Measurements from ENCODE around the gene CCDC136.

DNA sequence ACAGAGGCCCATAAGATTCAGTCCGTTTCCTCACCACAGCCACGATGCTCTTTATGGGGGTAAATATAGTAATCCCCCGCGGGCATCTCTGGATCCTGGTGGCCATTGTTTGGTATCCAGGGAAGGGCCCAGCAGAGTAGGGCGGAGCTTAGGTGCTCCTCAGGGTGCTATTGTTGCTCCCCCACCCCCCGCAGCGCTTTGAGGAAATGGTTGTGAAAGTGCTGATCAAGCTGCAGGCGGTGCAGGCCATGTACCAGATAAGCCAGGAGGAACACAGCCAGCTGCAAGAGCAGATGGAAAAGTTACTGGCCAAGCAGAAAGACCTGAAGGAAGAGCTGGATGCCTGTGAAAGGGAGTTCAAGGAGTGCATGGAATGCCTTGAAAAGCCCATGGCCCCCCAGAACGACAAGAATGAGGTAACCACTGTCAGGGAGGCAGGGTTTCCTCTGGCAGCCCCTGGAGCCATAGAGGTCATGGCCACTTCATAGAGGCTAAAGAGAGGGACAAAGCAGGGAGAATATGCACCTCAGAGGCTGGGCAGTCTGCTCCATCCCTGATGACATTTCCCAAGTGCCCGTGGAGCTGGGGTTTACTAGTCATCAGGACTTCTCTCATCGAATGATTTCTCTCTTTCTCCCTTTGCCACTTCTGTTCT is 20.9 kb downstream of the CCDC136 start:
- TF ChIP-seq, protein P1, sequence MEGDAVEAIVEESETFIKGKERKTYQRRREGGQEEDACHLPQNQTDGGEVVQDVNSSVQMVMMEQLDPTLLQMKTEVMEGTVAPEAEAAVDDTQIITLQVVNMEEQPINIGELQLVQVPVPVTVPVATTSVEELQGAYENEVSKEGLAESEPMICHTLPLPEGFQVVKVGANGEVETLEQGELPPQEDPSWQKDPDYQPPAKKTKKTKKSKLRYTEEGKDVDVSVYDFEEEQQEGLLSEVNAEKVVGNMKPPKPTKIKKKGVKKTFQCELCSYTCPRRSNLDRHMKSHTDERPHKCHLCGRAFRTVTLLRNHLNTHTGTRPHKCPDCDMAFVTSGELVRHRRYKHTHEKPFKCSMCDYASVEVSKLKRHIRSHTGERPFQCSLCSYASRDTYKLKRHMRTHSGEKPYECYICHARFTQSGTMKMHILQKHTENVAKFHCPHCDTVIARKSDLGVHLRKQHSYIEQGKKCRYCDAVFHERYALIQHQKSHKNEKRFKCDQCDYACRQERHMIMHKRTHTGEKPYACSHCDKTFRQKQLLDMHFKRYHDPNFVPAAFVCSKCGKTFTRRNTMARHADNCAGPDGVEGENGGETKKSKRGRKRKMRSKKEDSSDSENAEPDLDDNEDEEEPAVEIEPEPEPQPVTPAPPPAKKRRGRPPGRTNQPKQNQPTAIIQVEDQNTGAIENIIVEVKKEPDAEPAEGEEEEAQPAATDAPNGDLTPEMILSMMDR (conservative IDR thresholded peaks at IDR 0.05; ENCODE audit: low read depth in 2 of 2): no peak
- TF ChIP-seq POLR2AphosphoS5 (IDR thresholded peaks at IDR 0.05; ENCODE audit: low read depth): no peak
- TF ChIP-seq JUNB (IDR thresholded peaks at IDR 0.05; ENCODE audit: unreplicated experiment): no peak
- no peak for TF ChIP-seq EZH2 (IDR thresholded peaks at IDR 0.05; ENCODE audit: low read depth, unreplicated experiment)

All from GM23338 (cell line).